Neuronal stem cell (in vitro differentiated cells): ENCODE measurements around the gene ETNK1.
"Not testable (repeated sequence)": the region's sequence is repeated elsewhere in the genome, so short reads cannot be mapped to it uniquely, and the experiment has no call there.

Source experiments
- DNase-seq: peaks from one replicate; pipeline ENCODE4 v3.0.0-alpha.2; 2013; ENCODE audit warnings: low spot score
- H2AFZ ChIP-seq: one replicate; pipeline ENCODE4 v1.6.1; 2013; ENCODE audit warnings: mild to moderate bottlenecking, low read length, inconsistent platforms
- H2AK5ac ChIP-seq: 2 replicates; pipeline ENCODE4 v1.6.1; 2013; ENCODE audit warnings: low read depth, mild to moderate bottlenecking, inconsistent platforms, low read length, moderate library complexity, mixed read lengths
- H2BK120ac ChIP-seq: 2 replicates; pipeline ENCODE4 v1.6.1; 2013; ENCODE audit warnings: low read depth, mild to moderate bottlenecking, inconsistent platforms, low read length, moderate library complexity, mixed read lengths
- H2BK12ac ChIP-seq: one replicate; pipeline ENCODE4 v1.6.1; 2013; ENCODE audit warnings: low read length, inconsistent platforms
- H2BK15ac ChIP-seq: 2 replicates; pipeline ENCODE4 v1.6.1; 2013; ENCODE audit warnings: mild to moderate bottlenecking, low read length, inconsistent platforms, mixed read lengths
- H2BK5ac ChIP-seq: one replicate; pipeline ENCODE4 v1.6.1; 2013; ENCODE audit warnings: inconsistent platforms, mild to moderate bottlenecking, low read length, moderate library complexity
- H3K14ac ChIP-seq: one replicate; pipeline ENCODE4 v1.6.1; 2013; ENCODE audit warnings: low read length, inconsistent platforms
- H3K18ac ChIP-seq: 2 replicates; pipeline ENCODE4 v1.6.1; 2013; ENCODE audit warnings: low read length, inconsistent platforms
- H3K23ac ChIP-seq: 2 replicates; pipeline ENCODE4 v1.6.1; 2013; ENCODE audit warnings: low read depth, mild to moderate bottlenecking, mixed read lengths, low read length, inconsistent platforms; ENCODE audit not compliant: poor library complexity
- H3K27ac ChIP-seq: replicated peaks from 3 replicates; pipeline ENCODE4 v1.5.1; 2013; ENCODE audit warnings: low read length, inconsistent platforms
- H3K27me3 ChIP-seq, 3 experiments: 2 replicates each; pipeline ENCODE4 v1.6.1; 2013; ENCODE audit warnings: low read length in 3 of 3, mild to moderate bottlenecking in 2 of 3, inconsistent platforms in 1 of 3, low read depth in 1 of 3, mixed read lengths in 1 of 3, moderate library complexity in 1 of 3; ENCODE audit not compliant: control insufficient read depth in 3 of 3, insufficient read depth in 3 of 3
- H3K36me3 ChIP-seq, 2 donors: replicated peaks in 1 of 2; 2 replicates each; pipeline ENCODE4 v1.6.1; 2013; ENCODE audit warnings: low read length in 2 of 2; ENCODE audit not compliant: control insufficient read depth in 2 of 2, insufficient read depth in 2 of 2
- H3K4ac ChIP-seq: 2 replicates; pipeline ENCODE4 v1.6.1; 2013; ENCODE audit warnings: inconsistent platforms, mild to moderate bottlenecking, low read length, moderate library complexity
- H3K4me1 ChIP-seq, 2 donors: 1 replicate in 1 of 2; 2 replicates in 1 of 2; pipeline ENCODE4 v1.6.1; 2013; ENCODE audit warnings: low read length in 2 of 2, low read depth in 1 of 2; ENCODE audit not compliant: control insufficient read depth in 2 of 2, insufficient read depth in 1 of 2
- H3K4me2 ChIP-seq: one replicate; pipeline ENCODE4 v1.6.1; 2013; ENCODE audit warnings: mild to moderate bottlenecking, low read length, inconsistent platforms; ENCODE audit not compliant: insufficient read depth, poor library complexity, severe bottlenecking
- H3K4me3 ChIP-seq, 2 donors: 2 replicates each; pipeline ENCODE4 v1.5.1; 2013; ENCODE audit warnings: low read length in 2 of 2, mild to moderate bottlenecking in 2 of 2, inconsistent platforms in 1 of 2, moderate library complexity in 1 of 2
- H3K79me1 ChIP-seq: one replicate; pipeline ENCODE4 v1.6.1; 2013; ENCODE audit warnings: low read depth, mild to moderate bottlenecking, inconsistent platforms, low read length, moderate library complexity
- H3K9ac ChIP-seq: one replicate; pipeline ENCODE4 v1.6.1; 2013; ENCODE audit warnings: mild to moderate bottlenecking, low read depth, low read length, inconsistent platforms; ENCODE audit not compliant: poor library complexity
- H3K9me3 ChIP-seq, 2 donors: replicated peaks in 1 of 2; 2 replicates each; pipeline versions ENCODE3 to v1.6.1; 2013; ENCODE audit warnings: low read length in 2 of 2, mild to moderate bottlenecking in 2 of 2, inconsistent platforms in 1 of 2, low read depth in 1 of 2, mixed read lengths in 1 of 2, moderate library complexity in 1 of 2; ENCODE audit not compliant: control insufficient read depth in 2 of 2, insufficient read depth in 1 of 2
- H4K8ac ChIP-seq: one replicate; pipeline ENCODE4 v1.6.1; 2013; ENCODE audit warnings: low read depth, mild to moderate bottlenecking, inconsistent platforms, low read length, moderate library complexity
- H4K91ac ChIP-seq: one replicate; pipeline ENCODE4 v1.6.1; 2013; ENCODE audit warnings: low read length, low read depth, mild to moderate bottlenecking, inconsistent platforms; ENCODE audit not compliant: poor library complexity
- WGBS, 2 donors: extraction: QIAGEN DNeasy Blood & Tissue Kit; methylation state at CpG; one replicate each; pipeline ENCODE4 v1.1.7; 2013; ENCODE audit warnings: missing lambda C conversion rate in 2 of 2, mixed read lengths in 1 of 2; ENCODE audit not compliant: insufficient read length in 2 of 2, insufficient replicate concordance in 1 of 2; ENCODE audit errors: extremely low coverage in 2 of 2; 5-methylcytosine and 5-hydroxymethylcytosine counted together

Gene ETNK1

DNA sequence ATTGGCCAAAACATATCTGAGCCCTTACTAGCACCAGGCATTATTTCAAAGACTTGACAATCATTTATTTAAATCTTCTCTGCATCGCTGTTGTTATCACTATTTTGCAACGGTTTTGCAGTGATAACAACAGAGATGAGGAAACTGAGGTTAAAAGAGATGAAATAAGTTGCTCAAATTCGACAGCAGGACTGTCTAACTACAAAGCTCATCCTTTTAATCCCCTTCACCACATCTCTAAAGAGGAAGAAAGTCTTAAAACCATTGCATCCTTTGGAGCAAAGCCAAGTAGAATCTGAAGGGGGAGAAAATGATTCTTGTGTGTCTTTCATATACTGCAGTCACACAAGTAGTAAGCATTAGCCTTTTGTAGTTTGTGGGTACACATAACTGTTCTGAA lies 14.8 kb upstream of the ETNK1 start:
- Histone ChIP-seq H3K4me1 (no peaks in the 10 kb centered on the region), H2AFZ (no peak overlapping the region), H4K91ac (no peak overlapping the region), H3K4me2 (no peak overlapping the region), H3K27me3 (no peaks in the 10 kb centered on the region), H4K8ac (no peak overlapping the region), H2BK120ac (no peak overlapping the region), H2AK5ac (no peak overlapping the region), H3K14ac (no peak overlapping the region), H2BK5ac (no peak overlapping the region), H3K4ac (no peak overlapping the region), H3K79me1 (no peaks in the 10 kb centered on the region), H3K18ac (no peak overlapping the region), H2BK15ac (no peak overlapping the region), H3K23ac (no peak overlapping the region), H3K36me3 (no peaks in the 10 kb centered on the region), H3K9me3 (peaks cover 0 to 3% of the 10 kb centered on the region in 2 donors), H3K9ac (no peak overlapping the region), H3K27ac (no peak overlapping the region), H2BK12ac (no peak overlapping the region), H3K4me3 (no peak overlapping the region)
- DNase-seq: no peak
- no CpG with 5 or more reads among the region's 3 CpGs for WGBS, 2 donors

DNA sequence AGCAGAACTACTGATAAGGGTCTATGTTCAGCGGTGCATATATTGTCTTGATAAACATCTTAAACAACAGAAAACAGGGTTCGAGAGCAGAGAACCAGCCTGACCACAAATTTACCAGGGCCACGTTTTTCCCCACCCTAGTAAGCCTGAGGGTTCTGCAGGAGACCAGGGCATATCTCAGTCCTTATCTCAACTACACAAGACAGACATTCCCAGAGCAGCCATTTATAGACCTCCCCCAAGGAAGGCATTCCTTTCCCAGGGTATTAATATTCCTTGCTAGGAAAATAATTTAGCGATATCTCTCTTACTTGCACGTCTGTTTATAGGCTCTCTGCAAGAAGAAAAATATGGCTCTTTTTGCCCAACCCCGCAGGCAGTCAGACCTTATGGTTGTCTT lies 12.1 kb upstream of the ETNK1 start:
- not testable (repeated sequence) for H3K14ac ChIP-seq

DNA sequence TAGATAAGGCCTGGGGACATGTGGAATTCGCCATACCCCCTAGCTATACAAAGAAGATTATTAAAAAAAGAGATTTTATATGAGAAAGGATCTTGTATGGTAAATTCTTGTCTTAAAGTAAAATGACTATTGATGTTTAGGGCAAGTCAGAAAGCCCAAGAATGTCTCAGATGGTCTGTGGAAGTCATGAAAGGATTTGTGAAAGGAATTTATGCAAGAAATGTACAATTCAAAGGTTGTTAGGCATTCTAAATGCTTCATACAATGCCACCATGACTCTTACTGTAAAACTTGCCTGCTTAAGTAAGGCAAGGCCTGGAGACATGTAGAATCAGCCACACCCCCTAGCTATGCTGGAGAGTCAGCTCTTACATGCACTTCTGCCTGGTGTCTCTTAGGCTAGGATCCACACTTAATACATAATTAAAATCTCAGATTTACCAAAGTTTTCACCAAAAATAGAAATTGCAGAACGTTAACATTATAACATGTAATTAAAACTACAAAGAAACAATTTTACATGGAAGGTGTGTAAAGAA lies 8.9 kb upstream of the ETNK1 start:
- H4K91ac ChIP-seq: no peak overlapping the region
- H3K4me3 ChIP-seq: no peak overlapping the region
- no peak overlapping the region for H2BK15ac ChIP-seq
- H3K79me1 ChIP-seq: no peaks in the 10 kb centered on the region
- no peak overlapping the region for H2BK5ac ChIP-seq
- no peaks in the 10 kb centered on the region for H3K27me3 ChIP-seq
- H3K18ac ChIP-seq: no peak overlapping the region
- no peaks in the 10 kb centered on the region for H3K36me3 ChIP-seq
- no peak overlapping the region for H3K23ac ChIP-seq
- no peak overlapping the region for H2AFZ ChIP-seq
- no peak for DNase-seq
- H3K9ac ChIP-seq: no peak overlapping the region
- H2BK120ac ChIP-seq: no peak overlapping the region
- no peak overlapping the region for H2BK12ac ChIP-seq
- no peak overlapping the region for H2AK5ac ChIP-seq
- no peak overlapping the region for H3K4ac ChIP-seq
- H4K8ac ChIP-seq: no peak overlapping the region
- no peaks in the 10 kb centered on the region for H3K4me1 ChIP-seq
- H3K14ac ChIP-seq: no peak overlapping the region
- WGBS, 2 donors: no CpG with 5 or more reads among the region's 2 CpGs
- peaks cover 5 to 12% of the 10 kb centered on the region in 2 donors for H3K9me3 ChIP-seq
- no peak overlapping the region for H3K4me2 ChIP-seq
- H3K27ac ChIP-seq: no peak overlapping the region

More for the DNA sequence above, 12.1 kb upstream of the ETNK1 start:
- H2AK5ac ChIP-seq, H2BK5ac ChIP-seq, H3K23ac ChIP-seq, H3K4ac ChIP-seq, H3K9ac ChIP-seq, H2AFZ ChIP-seq, H3K18ac ChIP-seq, H3K79me1 ChIP-seq, H4K8ac ChIP-seq, H2BK12ac ChIP-seq, H2BK120ac ChIP-seq, H3K4me1 ChIP-seq, H3K4me2 ChIP-seq, H3K36me3 ChIP-seq, H3K4me3 ChIP-seq, H2BK15ac ChIP-seq, H3K27me3 ChIP-seq, H3K27ac ChIP-seq, DNase-seq, H4K91ac ChIP-seq: not testable (repeated sequence)
- WGBS, 2 donors: no CpG with 5 or more reads among the region's 6 CpGs
- H3K9me3 ChIP-seq: peaks cover 5 to 10% of the 10 kb centered on the region in 2 donors

DNA sequence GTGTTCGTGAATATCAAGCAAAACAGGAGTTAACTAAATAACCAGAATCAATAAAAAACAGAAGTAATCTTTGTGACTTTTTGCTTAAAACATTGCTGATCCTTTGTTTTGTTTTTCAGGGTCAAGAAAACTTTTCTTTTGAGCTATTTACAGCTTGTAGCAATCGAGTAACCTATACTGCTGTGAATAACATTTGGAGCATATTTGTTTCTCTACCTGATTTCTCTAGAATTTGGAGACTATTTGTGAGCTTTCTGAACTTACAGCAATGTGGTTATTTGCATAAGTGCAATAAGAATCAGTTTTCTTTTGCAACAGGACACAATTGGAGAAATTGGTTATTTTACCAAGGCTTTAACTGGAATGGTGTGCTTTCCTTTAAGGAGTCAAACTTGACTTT lies 7.3 kb upstream of the ETNK1 start:
- Histone ChIP-seq H3K18ac (no peak overlapping the region), H2AFZ (no peak overlapping the region), H3K36me3 (no peaks in the 10 kb centered on the region), H3K4me1 (no peaks in the 10 kb centered on the region), H3K4me3 (no peak overlapping the region), H2BK15ac (no peak overlapping the region), H3K14ac (no peak overlapping the region), H2AK5ac (no peak overlapping the region), H2BK12ac (no peak overlapping the region), H3K4me2 (no peak overlapping the region), H3K9me3 (peaks cover 2 to 12% of the 10 kb centered on the region in 2 donors), H3K27ac (no peak overlapping the region), H4K8ac (no peak overlapping the region), H3K27me3 (no peaks in the 10 kb centered on the region), H3K79me1 (no peaks in the 10 kb centered on the region), H3K4ac (no peak overlapping the region), H2BK5ac (no peak overlapping the region), H3K23ac (no peak overlapping the region), H4K91ac (no peak overlapping the region), H3K9ac (no peak overlapping the region), H2BK120ac (no peak overlapping the region)
- no CpG with 5 or more reads among the region's 2 CpGs for WGBS, 2 donors
- DNase-seq: no peak
